Testis (tissue), 3 donors: ENCODE measurements around the gene DAPP1. TPM values are rescaled to one million over a fixed set of nuclear protein-coding genes. Genes with fewer than 3 reads are reported as not detected.
A peak's percentile ranks its signal among the peaks of the same experiment; 100 is the strongest.

Experiments
- DNase-seq: peaks from one replicate; pipeline ENCODE4 v3.0.0-alpha.2; 2019
- H3K27ac ChIP-seq, 2 donors: fragments of 200-600 bp; sonication (generic); one replicate each; pipeline ENCODE4 v1.5.1; 2019
- H3K27me3 ChIP-seq: fragments of 200-600 bp; sonication (generic); one replicate; pipeline ENCODE4 v1.5.1; 2019
- H3K36me3 ChIP-seq: fragments of 200-600 bp; sonication (generic); one replicate; pipeline ENCODE4 v1.5.1; 2017; ENCODE audit warnings: low read depth; ENCODE audit errors: missing control alignments
- H3K4me1 ChIP-seq: fragments of 200-600 bp; sonication (generic); one replicate; pipeline ENCODE4 v1.5.1; 2019
- H3K4me3 ChIP-seq, 2 donors: fragments of 200-600 bp; sonication (generic); one replicate each; pipeline ENCODE4 v1.5.1; 2017 to 2019
- H3K9me3 ChIP-seq: fragments of 200-600 bp; sonication (generic); one replicate; pipeline ENCODE4 v1.5.1; 2017
- CTCF ChIP-seq, 3 experiments: fragments of 450-650 bp in 2 of 3; fragments of 200-600 bp in 1 of 3; sonication (generic) in 1 of 3; IDR thresholded peaks; one replicate each; pipeline ENCODE4 v1.5.1; 2016 to 2019; ENCODE audit warnings: antibody characterized with exemption in 3 of 3, mild to moderate bottlenecking in 2 of 3, moderate library complexity in 1 of 3
- POLR2A ChIP-seq: fragments of 450-650 bp; IDR thresholded peaks from one replicate; pipeline ENCODE4 v1.6.1; 2017; ENCODE audit warnings: antibody characterized with exemption, mild to moderate bottlenecking, moderate library complexity
- WGBS, 2 donors: methylation state at CpG; one replicate each; pipeline ENCODE4 v1.1.5; 2018; 5-methylcytosine and 5-hydroxymethylcytosine counted together
- intact Hi-C: fragments of 100-400 bp; cut with DNase I; formaldehyde crosslinking; loops from one replicate; pipeline ENCODE4 v1.15.1; 2023; ENCODE audit warnings: low total_unique reads
- polyA plus RNA-seq: library from polyadenylated mRNA; stranded (reverse); fragments of 350-450 nt; fragmentation: Illumina TruSeq; extraction: RNeasy Lipid Tissue Mini Kit (QIAGEN cat#74804); gene quantifications from one replicate; pipeline ENCODE4 v1.2.3, GENCODE V29; 2014; ENCODE audit warnings: low read depth, low replicate concordance; ENCODE audit not compliant: insufficient read depth
- total RNA-seq, 2 donors: library from RNA; depleted of rRNA; stranded (reverse); fragments of >200 nt; gene quantifications; one replicate each; pipeline ENCODE4 v1.2.3, GENCODE V29; 2016

Gene DAPP1
- total and polyA plus RNA-seq, 3 donors from 2014 or later, result 0.50 to 2.4 (median 1.1) TPM

GRCh38 chr4:99861120-99861905, 44.7 kb downstream of the DAPP1 start:
- intact Hi-C loops, result no loop called here

DNA sequence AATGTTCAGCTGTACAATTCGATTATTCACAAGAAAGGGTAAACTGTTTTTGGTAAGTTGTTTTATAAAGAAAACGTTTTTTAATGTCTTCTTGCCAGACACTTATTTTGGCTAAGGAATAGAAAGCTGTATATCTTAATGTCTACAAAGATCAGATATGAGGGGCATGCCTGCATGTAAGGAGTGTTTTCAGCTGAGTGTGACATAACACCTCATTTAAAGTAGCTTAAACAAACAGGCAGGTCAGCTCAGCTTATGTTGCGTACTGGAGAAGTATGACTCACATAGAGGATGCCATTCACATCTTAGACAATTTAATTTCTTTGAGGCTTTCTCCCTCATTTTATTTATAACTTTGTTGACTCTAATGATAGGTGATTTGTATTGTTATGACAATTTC, 47.2 kb downstream of the DAPP1 start:
- 53 to 82% methylated on average over 3 of the region's 3 CpGs for WGBS, 2 donors
- intact Hi-C loops, result no loop called here
- H3K9me3 ChIP-seq, result no peaks in the 10 kb centered on the region

More at GRCh38 chr4:99861120-99861905, 44.7 kb downstream of the DAPP1 start:
- H3K36me3 ChIP-seq, result no peaks in the 10 kb centered on the region
- peaks cover 7% of the 10 kb centered on the region for H3K4me1 ChIP-seq
- DNase-seq, result no peak
- no peaks in the 10 kb centered on the region for H3K27me3 ChIP-seq
- no peak for TF ChIP-seq POLR2A
- TF ChIP-seq CTCF (IDR thresholded peaks at IDR 0.05), result no peak
- 65 to 66% methylated on average over 5 of the region's 5 CpGs for WGBS, 2 donors
- no peak overlapping the region for H3K27ac ChIP-seq
- H3K4me3 ChIP-seq, result no peak overlapping the region
- H3K9me3 ChIP-seq, result no peaks in the 10 kb centered on the region

DNA sequence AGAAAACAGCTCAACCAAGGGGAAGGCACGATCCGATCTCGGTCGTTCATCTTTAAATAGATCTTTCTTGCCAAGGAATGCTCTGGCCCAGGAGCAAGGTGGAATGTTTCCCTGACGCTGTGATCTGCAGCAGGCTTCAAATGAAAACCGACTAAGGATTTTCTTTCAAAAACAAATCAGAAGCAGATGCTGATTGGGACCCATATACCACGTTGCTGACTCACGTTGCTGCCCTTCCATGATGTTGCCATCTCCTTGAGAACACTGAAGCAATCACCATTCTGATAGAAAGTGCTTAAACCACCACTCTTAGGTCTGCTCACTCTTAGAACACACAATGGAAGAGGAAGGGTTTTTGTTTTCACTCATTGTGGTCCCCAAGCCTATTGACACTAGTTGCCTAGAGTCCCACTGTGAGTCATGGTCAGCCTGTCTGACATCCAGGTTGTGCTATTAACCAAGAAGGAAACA, 51.5 kb downstream of the DAPP1 start:
- peak overlapping the region in 1 of 2 donors; percentile 57 for H3K27ac ChIP-seq
- 41 to 45% methylated on average over 8 of the region's 8 CpGs for WGBS, 2 donors
- H3K27me3 ChIP-seq, result no peaks in the 10 kb centered on the region
- no peaks in the 10 kb centered on the region for H3K36me3 ChIP-seq
- H3K4me3 ChIP-seq, result no peak overlapping the region
- H3K4me1 ChIP-seq, result peaks cover 9% of the 10 kb centered on the region
- H3K9me3 ChIP-seq, result no peaks in the 10 kb centered on the region
- TF ChIP-seq CTCF (IDR thresholded peaks at IDR 0.05) (no peak), POLR2A (no peak)
- DNase-seq, result no peak
- intact Hi-C loops, result no loop called here

More for the DNA sequence above, 47.2 kb downstream of the DAPP1 start:
- DNase-seq, result no peak
- no peak for TF ChIP-seq POLR2A
- TF ChIP-seq CTCF (IDR thresholded peaks at IDR 0.05), result no peak
- no peaks in the 10 kb centered on the region for H3K27me3 ChIP-seq
- no peaks in the 10 kb centered on the region for H3K36me3 ChIP-seq
- no peak overlapping the region for H3K27ac ChIP-seq
- H3K4me3 ChIP-seq, result no peak overlapping the region
- peaks cover 4% of the 10 kb centered on the region for H3K4me1 ChIP-seq

GRCh38 chr4:99872570-99872969, 55.9 kb downstream of the DAPP1 start:
- no peak for TF ChIP-seq CTCF (IDR thresholded peaks at IDR 0.05)
- no peak for TF ChIP-seq POLR2A
- intact Hi-C loops, result no loop called here
- no peak for DNase-seq
- Histone ChIP-seq H3K36me3 (no peaks in the 10 kb centered on the region), H3K4me3 (no peak overlapping the region), H3K27me3 (no peaks in the 10 kb centered on the region), H3K4me1 (peaks cover 6% of the 10 kb centered on the region), H3K27ac (no peak overlapping the region), H3K9me3 (no peaks in the 10 kb centered on the region)

GRCh38 chr4:99875071-99875470, 58.4 kb downstream of the DAPP1 start:
- intact Hi-C loops, result no loop called here
- H3K4me1 ChIP-seq, result no peaks in the 10 kb centered on the region
- no peak for DNase-seq

More at GRCh38 chr4:99875071-99875470, 58.4 kb downstream of the DAPP1 start:
- no peak overlapping the region for H3K4me3 ChIP-seq
- H3K36me3 ChIP-seq, result no peaks in the 10 kb centered on the region
- H3K27me3 ChIP-seq, result no peaks in the 10 kb centered on the region
- TF ChIP-seq CTCF (IDR thresholded peaks at IDR 0.05), result no peak
- no peak for TF ChIP-seq POLR2A
- H3K27ac ChIP-seq, result no peak overlapping the region
- no peaks in the 10 kb centered on the region for H3K9me3 ChIP-seq
